Neuronal stem cell (in vitro differentiated cells): Measurements from ENCODE around the gene GPATCH8.

ENCODE experiments used
- DNase-seq: peaks from one replicate; pipeline ENCODE4 v3.0.0-alpha.2; 2013; ENCODE audit warnings: low spot score
- H2AFZ ChIP-seq: one replicate; pipeline ENCODE4 v1.6.1; 2013; ENCODE audit warnings: mild to moderate bottlenecking, low read length, inconsistent platforms
- H2AK5ac ChIP-seq: 2 replicates; pipeline ENCODE4 v1.6.1; 2013; ENCODE audit warnings: low read depth, mild to moderate bottlenecking, inconsistent platforms, low read length, moderate library complexity, mixed read lengths
- H2BK120ac ChIP-seq: 2 replicates; pipeline ENCODE4 v1.6.1; 2013; ENCODE audit warnings: low read depth, mild to moderate bottlenecking, inconsistent platforms, low read length, moderate library complexity, mixed read lengths
- H2BK12ac ChIP-seq: one replicate; pipeline ENCODE4 v1.6.1; 2013; ENCODE audit warnings: low read length, inconsistent platforms
- H2BK15ac ChIP-seq: 2 replicates; pipeline ENCODE4 v1.6.1; 2013; ENCODE audit warnings: mild to moderate bottlenecking, low read length, inconsistent platforms, mixed read lengths
- H2BK5ac ChIP-seq: one replicate; pipeline ENCODE4 v1.6.1; 2013; ENCODE audit warnings: inconsistent platforms, mild to moderate bottlenecking, low read length, moderate library complexity
- H3K14ac ChIP-seq: one replicate; pipeline ENCODE4 v1.6.1; 2013; ENCODE audit warnings: low read length, inconsistent platforms
- H3K18ac ChIP-seq: 2 replicates; pipeline ENCODE4 v1.6.1; 2013; ENCODE audit warnings: low read length, inconsistent platforms
- H3K23ac ChIP-seq: 2 replicates; pipeline ENCODE4 v1.6.1; 2013; ENCODE audit warnings: low read depth, mild to moderate bottlenecking, mixed read lengths, low read length, inconsistent platforms; ENCODE audit not compliant: poor library complexity
- H3K27ac ChIP-seq: replicated peaks from 3 replicates; pipeline ENCODE4 v1.5.1; 2013; ENCODE audit warnings: low read length, inconsistent platforms
- H3K27me3 ChIP-seq, 3 experiments: 2 replicates each; pipeline ENCODE4 v1.6.1; 2013; ENCODE audit warnings: low read length in 3 of 3, mild to moderate bottlenecking in 2 of 3, inconsistent platforms in 1 of 3, low read depth in 1 of 3, mixed read lengths in 1 of 3, moderate library complexity in 1 of 3; ENCODE audit not compliant: control insufficient read depth in 3 of 3, insufficient read depth in 3 of 3
- H3K36me3 ChIP-seq, 2 donors: replicated peaks in 1 of 2; 2 replicates each; pipeline ENCODE4 v1.6.1; 2013; ENCODE audit warnings: low read length in 2 of 2; ENCODE audit not compliant: control insufficient read depth in 2 of 2, insufficient read depth in 2 of 2
- H3K4ac ChIP-seq: 2 replicates; pipeline ENCODE4 v1.6.1; 2013; ENCODE audit warnings: inconsistent platforms, mild to moderate bottlenecking, low read length, moderate library complexity
- H3K4me1 ChIP-seq, 2 donors: 1 replicate in 1 of 2; 2 replicates in 1 of 2; pipeline ENCODE4 v1.6.1; 2013; ENCODE audit warnings: low read length in 2 of 2, low read depth in 1 of 2; ENCODE audit not compliant: control insufficient read depth in 2 of 2, insufficient read depth in 1 of 2
- H3K4me2 ChIP-seq: one replicate; pipeline ENCODE4 v1.6.1; 2013; ENCODE audit warnings: mild to moderate bottlenecking, low read length, inconsistent platforms; ENCODE audit not compliant: insufficient read depth, poor library complexity, severe bottlenecking
- H3K4me3 ChIP-seq, 2 donors: 2 replicates each; pipeline ENCODE4 v1.5.1; 2013; ENCODE audit warnings: low read length in 2 of 2, mild to moderate bottlenecking in 2 of 2, inconsistent platforms in 1 of 2, moderate library complexity in 1 of 2
- H3K79me1 ChIP-seq: one replicate; pipeline ENCODE4 v1.6.1; 2013; ENCODE audit warnings: low read depth, mild to moderate bottlenecking, inconsistent platforms, low read length, moderate library complexity
- H3K9ac ChIP-seq: one replicate; pipeline ENCODE4 v1.6.1; 2013; ENCODE audit warnings: mild to moderate bottlenecking, low read depth, low read length, inconsistent platforms; ENCODE audit not compliant: poor library complexity
- H3K9me3 ChIP-seq, 2 donors: replicated peaks in 1 of 2; 2 replicates each; pipeline versions ENCODE3 to v1.6.1; 2013; ENCODE audit warnings: low read length in 2 of 2, mild to moderate bottlenecking in 2 of 2, inconsistent platforms in 1 of 2, low read depth in 1 of 2, mixed read lengths in 1 of 2, moderate library complexity in 1 of 2; ENCODE audit not compliant: control insufficient read depth in 2 of 2, insufficient read depth in 1 of 2
- H4K8ac ChIP-seq: one replicate; pipeline ENCODE4 v1.6.1; 2013; ENCODE audit warnings: low read depth, mild to moderate bottlenecking, inconsistent platforms, low read length, moderate library complexity
- H4K91ac ChIP-seq: one replicate; pipeline ENCODE4 v1.6.1; 2013; ENCODE audit warnings: low read length, low read depth, mild to moderate bottlenecking, inconsistent platforms; ENCODE audit not compliant: poor library complexity
- WGBS, 2 donors: extraction: QIAGEN DNeasy Blood & Tissue Kit; methylation state at CpG; one replicate each; pipeline ENCODE4 v1.1.7; 2013; ENCODE audit warnings: missing lambda C conversion rate in 2 of 2, mixed read lengths in 1 of 2; ENCODE audit not compliant: insufficient read length in 2 of 2, insufficient replicate concordance in 1 of 2; ENCODE audit errors: extremely low coverage in 2 of 2; 5-methylcytosine and 5-hydroxymethylcytosine counted together

Gene GPATCH8

GRCh38 chr17:44350733-44351226 is 152.4 kb downstream of the GPATCH8 start:
- peaks cover 8% of the 10 kb centered on the region for H3K79me1 ChIP-seq
- no peak overlapping the region for H4K91ac ChIP-seq
- H3K4me2 ChIP-seq, result no peak overlapping the region
- no peak overlapping the region for H4K8ac ChIP-seq
- peak overlapping the region; percentile 47 for H3K14ac ChIP-seq
- H3K4me1 ChIP-seq, result peaks cover 3% of the 10 kb centered on the region in 2 donors
- no peak overlapping the region for H2BK12ac ChIP-seq
- peak overlapping the region; percentile 46 for H2BK5ac ChIP-seq
- no peak overlapping the region for H3K27ac ChIP-seq
- H2BK120ac ChIP-seq, result no peak overlapping the region
- H3K4ac ChIP-seq, result no peak overlapping the region
- no CpG with 5 or more reads among the region's 6 CpGs for WGBS, 2 donors
- peaks cover 18 to 28% of the 10 kb centered on the region in 2 donors for H3K36me3 ChIP-seq
- peak overlapping the region; percentile 96 for H3K23ac ChIP-seq
- no peak overlapping the region for H2BK15ac ChIP-seq
- H3K18ac ChIP-seq, result peak overlapping the region; percentile 59
- peak overlapping the region; percentile 74 for H2AK5ac ChIP-seq
- no peak overlapping the region for H2AFZ ChIP-seq
- peak; percentile 57 for DNase-seq
- H3K4me3 ChIP-seq, result no peak overlapping the region
- peak overlapping the region; percentile 77 for H3K9ac ChIP-seq
- peaks cover 0 to 1% of the 10 kb centered on the region in 2 donors for H3K9me3 ChIP-seq
- peaks cover 0 to 2% (median 0%) of the 10 kb centered on the region in 3 experiments for H3K27me3 ChIP-seq

- Histone ChIP-seq H3K9me3 (peaks cover 0 to 1% of the 10 kb centered on the region in 2 donors), H3K4me3 (no peak overlapping the region), H2BK15ac (no peak overlapping the region), H3K23ac (no peak overlapping the region), H3K4ac (no peak overlapping the region), H2BK120ac (no peak overlapping the region), H3K27ac (no peak overlapping the region), H2BK5ac (no peak overlapping the region), H2BK12ac (no peak overlapping the region), H3K18ac (peak overlapping the region; percentile 24), H4K91ac (no peak overlapping the region), H2AFZ (no peak overlapping the region), H2AK5ac (peak overlapping the region; percentile 18), H3K36me3 (peaks cover 14 to 18% of the 10 kb centered on the region in 2 donors), H3K9ac (no peak overlapping the region), H3K4me2 (no peak overlapping the region), H3K79me1 (peaks cover 8% of the 10 kb centered on the region), H4K8ac (no peak overlapping the region), H3K14ac (no peak overlapping the region), H3K27me3 (peaks cover 0 to 2% (median 0%) of the 10 kb centered on the region in 3 experiments), H3K4me1 (peaks cover 3 to 4% of the 10 kb centered on the region in 2 donors)
- no CpG with 5 or more reads among the region's 12 CpGs for WGBS, 2 donors
- no peak for DNase-seq
Observed at GRCh38 chr17:44349553-44350070, 153.6 kb downstream of the GPATCH8 start.

GRCh38 chr17:44348988-44349364 is 154.2 kb downstream of the GPATCH8 start:
- H3K18ac ChIP-seq, result no peak overlapping the region
- H2BK5ac ChIP-seq, result peak overlapping the region; percentile 47
- no peak overlapping the region for H2BK12ac ChIP-seq
- H3K27ac ChIP-seq, result no peak overlapping the region
- no peak overlapping the region for H4K91ac ChIP-seq
- no peak overlapping the region for H3K14ac ChIP-seq
- peak overlapping the region; percentile 6 for H2BK15ac ChIP-seq
- H3K9me3 ChIP-seq, result peaks cover 0 to 1% of the 10 kb centered on the region in 2 donors
- H3K4ac ChIP-seq, result no peak overlapping the region
- no peak for DNase-seq
- H3K4me2 ChIP-seq, result no peak overlapping the region
- no peak overlapping the region for H3K23ac ChIP-seq
- H4K8ac ChIP-seq, result no peak overlapping the region
- H2AFZ ChIP-seq, result no peak overlapping the region
- no CpG with 5 or more reads among the region's 6 CpGs for WGBS, 2 donors
- peaks cover 3 to 4% of the 10 kb centered on the region in 2 donors for H3K4me1 ChIP-seq
- peaks cover 14 to 18% of the 10 kb centered on the region in 2 donors for H3K36me3 ChIP-seq
- H3K79me1 ChIP-seq, result peaks cover 6% of the 10 kb centered on the region
- peaks cover 0 to under 1% (median 0%) of the 10 kb centered on the region in 3 experiments for H3K27me3 ChIP-seq
- H2AK5ac ChIP-seq, result no peak overlapping the region
- H3K4me3 ChIP-seq, result no peak overlapping the region
- no peak overlapping the region for H2BK120ac ChIP-seq
- H3K9ac ChIP-seq, result no peak overlapping the region

GRCh38 chr17:44348234-44348987 is 154.8 kb downstream of the GPATCH8 start:
- Histone ChIP-seq H3K4me2 (no peak overlapping the region), H3K79me1 (peaks cover 4% of the 10 kb centered on the region), H2BK15ac (no peak overlapping the region), H3K27me3 (peaks cover 0 to under 1% (median 0%) of the 10 kb centered on the region in 3 experiments), H2BK12ac (no peak overlapping the region), H3K4me3 (no peak overlapping the region), H3K27ac (no peak overlapping the region), H3K23ac (no peak overlapping the region), H2AFZ (no peak overlapping the region), H2AK5ac (no peak overlapping the region), H3K18ac (no peak overlapping the region), H3K14ac (no peak overlapping the region), H4K91ac (no peak overlapping the region), H3K9me3 (peaks cover 0 to 1% of the 10 kb centered on the region in 2 donors), H3K36me3 (peaks cover 14 to 18% of the 10 kb centered on the region in 2 donors), H3K9ac (no peak overlapping the region), H2BK5ac (peak overlapping the region; percentile 47), H3K4me1 (peaks cover 3 to 4% of the 10 kb centered on the region in 2 donors), H2BK120ac (no peak overlapping the region), H3K4ac (no peak overlapping the region), H4K8ac (no peak overlapping the region)
- no CpG with 5 or more reads among the region's 9 CpGs for WGBS, 2 donors
- DNase-seq, result no peak
